Skeletal muscle satellite cell (primary cell): ENCODE data around the gene INTS1.

Experiments
- H3K27me3 ChIP-seq: 2 replicates; pipeline ENCODE4 v1.7.0; 2013; ENCODE audit warnings: low read length; ENCODE audit not compliant: control insufficient read depth, insufficient read depth
- H3K36me3 ChIP-seq: 2 replicates; pipeline ENCODE4 v1.7.0; 2013; ENCODE audit warnings: mild to moderate bottlenecking, control low read depth, low read length; ENCODE audit not compliant: insufficient read depth
- H3K4me1 ChIP-seq: 2 replicates; pipeline ENCODE4 v1.7.0; 2013; ENCODE audit warnings: low read length; ENCODE audit not compliant: control insufficient read depth, insufficient read depth
- H3K4me2 ChIP-seq: 2 replicates; pipeline ENCODE4 v1.7.0; 2013; ENCODE audit warnings: mild to moderate bottlenecking, low read length
- H3K4me3 ChIP-seq: 2 replicates; pipeline ENCODE4 v1.7.0; 2013; ENCODE audit warnings: low read length
- H3K9ac ChIP-seq: 2 replicates; pipeline ENCODE4 v1.7.0; 2013; ENCODE audit warnings: mild to moderate bottlenecking, low read depth, low read length, moderate library complexity
- H3K9me3 ChIP-seq: replicated peaks from 2 replicates; pipeline ENCODE4 v1.7.0; 2013; ENCODE audit warnings: mild to moderate bottlenecking, control low read depth, low read length

Gene INTS1

GRCh38 chr7:1534330-1535099 is 30.3 kb upstream of the INTS1 start:
- H3K27me3 ChIP-seq: no peaks in the 10 kb centered on the region
- H3K9ac ChIP-seq: peak overlapping the region; percentile 65
- peak overlapping the region; percentile 86 for H3K4me2 ChIP-seq
- no peaks in the 10 kb centered on the region for H3K9me3 ChIP-seq
- H3K4me3 ChIP-seq: peak overlapping the region; percentile 12
- peaks cover 68% of the 10 kb centered on the region for H3K4me1 ChIP-seq
- peaks cover 5% of the 10 kb centered on the region for H3K36me3 ChIP-seq

- no peaks in the 10 kb centered on the region for H3K9me3 ChIP-seq
- peak overlapping the region; percentile 68 for H3K4me3 ChIP-seq
- H3K36me3 ChIP-seq: peaks cover 3% of the 10 kb centered on the region
Measured at GRCh38 chr7:1533547-1534329, 29.5 kb upstream of the INTS1 start.

GRCh38 chr7:1533255-1533546 is 29.0 kb upstream of the INTS1 start:
- Histone ChIP-seq H3K36me3 (peaks cover 3% of the 10 kb centered on the region), H3K27me3 (no peaks in the 10 kb centered on the region), H3K4me3 (peak overlapping the region; percentile 68), H3K4me1 (peaks cover 55% of the 10 kb centered on the region), H3K9me3 (no peaks in the 10 kb centered on the region), H3K4me2 (peak overlapping the region; percentile 86), H3K9ac (peak overlapping the region; percentile 83)

More at GRCh38 chr7:1533547-1534329, 29.5 kb upstream of the INTS1 start:
- H3K4me2 ChIP-seq: peak overlapping the region; percentile 86
- H3K4me1 ChIP-seq: peaks cover 60% of the 10 kb centered on the region
- no peaks in the 10 kb centered on the region for H3K27me3 ChIP-seq
- peak overlapping the region; percentile 83 for H3K9ac ChIP-seq

GRCh38 chr7:1532456-1533254 is 28.5 kb upstream of the INTS1 start:
- H3K9me3 ChIP-seq: no peaks in the 10 kb centered on the region
- peak overlapping the region; percentile 68 for H3K4me3 ChIP-seq
- peaks cover 49% of the 10 kb centered on the region for H3K4me1 ChIP-seq
- peaks cover 3% of the 10 kb centered on the region for H3K36me3 ChIP-seq
- peak overlapping the region; percentile 86 for H3K4me2 ChIP-seq
- no peaks in the 10 kb centered on the region for H3K27me3 ChIP-seq
- H3K9ac ChIP-seq: peak overlapping the region; percentile 83

GRCh38 chr7:1531979-1532455 is 27.8 kb upstream of the INTS1 start:
- peak overlapping the region; percentile 68 for H3K4me3 ChIP-seq
- H3K9ac ChIP-seq: peak overlapping the region; percentile 83
- H3K27me3 ChIP-seq: peaks cover under 1% of the 10 kb centered on the region
- peak overlapping the region; percentile 86 for H3K4me2 ChIP-seq
- H3K4me1 ChIP-seq: peaks cover 44% of the 10 kb centered on the region
- peaks cover 3% of the 10 kb centered on the region for H3K36me3 ChIP-seq
- H3K9me3 ChIP-seq: no peaks in the 10 kb centered on the region

- Histone ChIP-seq H3K9me3 (no peaks in the 10 kb centered on the region), H3K36me3 (peaks cover 3% of the 10 kb centered on the region), H3K4me3 (peak overlapping the region; percentile 68), H3K27me3 (peaks cover 6% of the 10 kb centered on the region), H3K9ac (peak overlapping the region; percentile 83), H3K4me1 (peaks cover 38% of the 10 kb centered on the region), H3K4me2 (peak overlapping the region; percentile 86)
Measured at GRCh38 chr7:1531263-1531978, 27.2 kb upstream of the INTS1 start.

GRCh38 chr7:1530946-1531262 is 26.7 kb upstream of the INTS1 start:
- H3K9me3 ChIP-seq: no peaks in the 10 kb centered on the region
- H3K9ac ChIP-seq: peak overlapping the region; percentile 83
- H3K4me3 ChIP-seq: peak overlapping the region; percentile 68
- peaks cover 3% of the 10 kb centered on the region for H3K36me3 ChIP-seq
- peaks cover 9% of the 10 kb centered on the region for H3K27me3 ChIP-seq
- peaks cover 35% of the 10 kb centered on the region for H3K4me1 ChIP-seq
- peak overlapping the region; percentile 86 for H3K4me2 ChIP-seq

GRCh38 chr7:1529383-1530116 is 25.4 kb upstream of the INTS1 start:
- H3K27me3 ChIP-seq: peaks cover 17% of the 10 kb centered on the region
- no peak overlapping the region for H3K4me2 ChIP-seq
- H3K4me3 ChIP-seq: no peak overlapping the region
- no peak overlapping the region for H3K9ac ChIP-seq
- H3K9me3 ChIP-seq: no peaks in the 10 kb centered on the region
- H3K36me3 ChIP-seq: no peaks in the 10 kb centered on the region
- H3K4me1 ChIP-seq: peaks cover 33% of the 10 kb centered on the region

- Histone ChIP-seq H3K36me3 (no peaks in the 10 kb centered on the region), H3K27me3 (peaks cover 37% of the 10 kb centered on the region), H3K9me3 (no peaks in the 10 kb centered on the region), H3K9ac (no peak overlapping the region), H3K4me3 (no peak overlapping the region), H3K4me1 (peaks cover 2% of the 10 kb centered on the region), H3K4me2 (no peak overlapping the region)
Measured at GRCh38 chr7:1526271-1526754, 22.1 kb upstream of the INTS1 start.

- H3K36me3 ChIP-seq: no peaks in the 10 kb centered on the region
Measured at GRCh38 chr7:1525409-1525808, 21.2 kb upstream of the INTS1 start.

More at GRCh38 chr7:1525409-1525808, 21.2 kb upstream of the INTS1 start:
- Histone ChIP-seq H3K9ac (no peak overlapping the region), H3K4me1 (no peaks in the 10 kb centered on the region), H3K27me3 (peaks cover 37% of the 10 kb centered on the region), H3K4me2 (no peak overlapping the region), H3K4me3 (no peak overlapping the region), H3K9me3 (peaks cover under 1% of the 10 kb centered on the region)
